ENCODE data around the gene TNFSF11. TPM values are rescaled to one million over a fixed set of nuclear protein-coding genes. Genes with fewer than 3 reads are reported as not detected.

Gene TNFSF11
- total and polyA plus RNA-seq, 2 of the 4 experiments (the other 2 are of a cell fraction), result not detected

DNA sequence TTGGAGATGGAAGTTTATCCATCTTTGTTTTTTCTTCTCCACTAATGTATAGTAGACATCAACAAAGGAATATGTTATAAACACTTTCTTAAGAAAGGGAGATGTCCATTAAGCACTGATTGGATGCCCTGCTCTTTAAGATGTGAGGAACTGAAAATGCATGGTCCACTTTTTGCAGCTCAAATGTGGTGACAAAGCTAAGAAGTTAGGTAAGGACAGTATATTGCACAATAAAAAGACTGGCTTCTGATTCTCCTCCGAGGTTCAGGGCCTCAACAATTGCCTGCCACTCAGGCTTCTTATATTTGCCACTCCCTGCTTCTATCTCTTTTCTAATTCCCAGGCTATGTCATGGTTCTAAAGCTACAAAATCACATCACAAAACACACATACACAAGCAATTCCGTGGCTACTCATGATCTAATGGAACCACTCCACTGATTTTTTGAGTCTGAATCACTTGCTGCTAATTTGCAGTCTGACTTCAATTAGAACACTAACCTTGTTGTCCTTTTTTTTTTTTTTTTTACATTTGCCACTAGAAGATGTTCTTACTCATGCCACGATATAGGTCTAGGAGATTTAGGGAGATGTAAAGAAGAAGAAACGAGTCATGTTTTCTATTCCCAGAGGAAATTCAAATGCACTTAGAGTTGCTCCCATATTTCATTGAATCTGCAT, 29.6 kb upstream of the TNFSF11 start:
- POLR2A ChIA-PET (ENCODE audit: unreplicated experiment), result no interaction called here

More for the DNA sequence above, 29.6 kb upstream of the TNFSF11 start:
- Histone ChIP-seq H3K9me3 (ENCODE audit: control insufficient read depth, insufficient read depth, low read length) (no peaks in the 10 kb centered on the region), H2BK15ac (ENCODE audit: low read depth, low read length) (no peak overlapping the region), H2BK120ac (ENCODE audit: low read depth, low read length) (no peak overlapping the region), H4K91ac (ENCODE audit: insufficient read depth, low read depth, low read length) (no peak overlapping the region), H3K36me3 (ENCODE audit: control insufficient read depth, insufficient read depth, low read length) (no peaks in the 10 kb centered on the region), H2AFZ (replicated peaks; ENCODE audit: low read length, poor library complexity) (no peak overlapping the region), H3K27ac (ENCODE audit: insufficient read depth, low read length) (no peak overlapping the region), H2BK5ac (ENCODE audit: low read depth, low read length, poor library complexity, severe bottlenecking) (no peak overlapping the region), H3K4me2 (ENCODE audit: low read depth, low read length) (no peak overlapping the region), H2AK9ac (replicated peaks; ENCODE audit: low read depth, low read length, poor library complexity) (no peak overlapping the region), H3K9ac (ENCODE audit: low read depth, low read length) (no peak overlapping the region), H2AK5ac (ENCODE audit: low read depth, low read length) (no peak overlapping the region), H3K4me3 (ENCODE audit: insufficient read depth, low read depth, low read length) (no peak overlapping the region), H3K56ac (ENCODE audit: extremely low read depth, insufficient read depth, low read length) (no peak overlapping the region), H4K20me1 (ENCODE audit: insufficient read depth, low read length) (no peaks in the 10 kb centered on the region), H4K8ac (ENCODE audit: low read depth in 2 of 2, low read length in 2 of 2) (no peak overlapping the region), H3K27me3 (ENCODE audit: control insufficient read depth, insufficient read depth, low read length) (peaks cover 20% of the 10 kb centered on the region), H3K9me1 (ENCODE audit: insufficient read depth, low read length) (no peaks in the 10 kb centered on the region), H3K4me1 (ENCODE audit: control insufficient read depth, insufficient read depth, low read length) (no peaks in the 10 kb centered on the region), H3K79me1 (ENCODE audit: low read depth in 1 of 2, low read length in 2 of 2) (no peaks in the 10 kb centered on the region), H3K23ac (ENCODE audit: low read depth, low read length) (no peak overlapping the region), H3K14ac (replicated peaks; ENCODE audit: low read depth, low read length) (no peak overlapping the region), H3K18ac (ENCODE audit: low read depth, low read length) (no peak overlapping the region), H2BK20ac (ENCODE audit: low read depth, low read length) (no peak overlapping the region), H4K5ac (ENCODE audit: low read depth, low read length) (no peak overlapping the region), H3K4ac (ENCODE audit: low read depth, low read length) (no peak overlapping the region)
- no TSS peak for BruUV-seq (replicated peaks)
- in situ Hi-C loops (cut with MboI; ENCODE audit: low sequenced_read_pairs), result no loop called here
- WGBS, 2 experiments (ENCODE audit: extremely low coverage in 2 of 2, insufficient read length in 1 of 2), result 40% methylated on average over 1 of the region's 4 CpGs; no CpG with 5 or more reads in 1 of the 2 experiments
- no peak for DNase-seq
- ATAC-seq (ENCODE audit: low read depth), result no peak
- dilution Hi-C loops (cut with HindIII; ENCODE audit: low sequenced_read_pairs, unreplicated experiment), result no loop called here
- intact Hi-C loops (cut with micrococcal nuclease), result no loop called here
- TF ChIP-seq MAZ (IDR thresholded peaks at IDR 0.05; ENCODE audit: borderline replicate concordance, low read depth, low read length) (no peak), CEBPB (IDR thresholded peaks at IDR 0.05; ENCODE audit: low read depth, low read length) (peak; percentile 33; the same call in 1 of the 2 replicates)
- CTCF ChIA-PET, result interaction anchor here (0.7 kb wide), 1 partner anchor 332 kb away, joined by 7 read pairs; no protein-coding TSS in a partner anchor

Data from IMR-90 (cell line).